Activated CD8-positive, alpha-beta T cell treated with anti-CD3 and anti-CD28 coated beads for 36 hours (primary cell): Measurements from ENCODE around the gene TNFRSF25. TPM values are rescaled to one million over a fixed set of nuclear protein-coding genes. Genes with fewer than 3 reads are reported as not detected.
"Not testable (repeated sequence)": the region's sequence is repeated elsewhere in the genome, so short reads cannot be mapped to it uniquely, and the experiment has no call there.

Source experiments
- ATAC-seq: fragments of 200-7000 bp; cut with Tn5 transposase; one replicate; pipeline ENCODE4 v1.10.0; 2021; ENCODE audit warnings: mild to moderate bottlenecking, moderate library complexity
- CTCF ChIA-PET: fragments of 350-600 bp; sonication (Branson Sonifier 250); formaldehyde crosslinking; loops from one replicate; lab custom pipeline; 2021; ENCODE audit warnings: antibody characterized with exemption; lab: Charles Lee
- POLR2A ChIA-PET: fragments of 350-600 bp; sonication (Branson Sonifier 250); formaldehyde crosslinking; loops from one replicate; lab custom pipeline; 2021; ENCODE audit warnings: antibody characterized with exemption; lab: Charles Lee
- DNase-seq: peaks from one replicate; pipeline ENCODE4 v3.0.0-alpha.2; 2020
- H3K27ac Mint-ChIP-seq: one replicate; pipeline ENCODE4 v1.8.0; 2021; ENCODE audit warnings: mild to moderate bottlenecking, mixed read lengths
- H3K27me3 Mint-ChIP-seq: one replicate; pipeline ENCODE4 v1.8.0; 2021; ENCODE audit warnings: mixed read lengths
- H3K36me3 Mint-ChIP-seq: one replicate; pipeline ENCODE4 v1.8.0; 2021; ENCODE audit warnings: low read depth, mixed read lengths
- H3K4me1 Mint-ChIP-seq: one replicate; pipeline ENCODE4 v1.8.0; 2021; ENCODE audit warnings: low read depth, mixed read lengths
- H3K4me3 Mint-ChIP-seq: one replicate; pipeline ENCODE4 v1.8.0; 2021; ENCODE audit warnings: mild to moderate bottlenecking, moderate library complexity, mixed read lengths
- H3K9me3 Mint-ChIP-seq: one replicate; pipeline ENCODE4 v1.8.0; 2021; ENCODE audit warnings: mixed read lengths
- intact Hi-C: fragments of 100-400 bp; cut with micrococcal nuclease; formaldehyde crosslinking; loops from one replicate; pipeline ENCODE4 v1.10.0; 2022
- total RNA-seq, 2 experiments: library from RNA; stranded (reverse); gene quantifications; one replicate each; pipeline ENCODE4 v1.2.3, GENCODE V29; 2021
- TF ChIP-seq, protein P1 (sequence below): fragments of 200-600 bp; IDR thresholded peaks from one replicate; pipeline ENCODE4 v1.8.0; 2022; ENCODE audit warnings: antibody characterized with exemption, mild to moderate bottlenecking

TNFRSF25 gene
- total RNA-seq, 2 experiments from 2014 or later: 55.8 to 57.8 TPM

DNA sequence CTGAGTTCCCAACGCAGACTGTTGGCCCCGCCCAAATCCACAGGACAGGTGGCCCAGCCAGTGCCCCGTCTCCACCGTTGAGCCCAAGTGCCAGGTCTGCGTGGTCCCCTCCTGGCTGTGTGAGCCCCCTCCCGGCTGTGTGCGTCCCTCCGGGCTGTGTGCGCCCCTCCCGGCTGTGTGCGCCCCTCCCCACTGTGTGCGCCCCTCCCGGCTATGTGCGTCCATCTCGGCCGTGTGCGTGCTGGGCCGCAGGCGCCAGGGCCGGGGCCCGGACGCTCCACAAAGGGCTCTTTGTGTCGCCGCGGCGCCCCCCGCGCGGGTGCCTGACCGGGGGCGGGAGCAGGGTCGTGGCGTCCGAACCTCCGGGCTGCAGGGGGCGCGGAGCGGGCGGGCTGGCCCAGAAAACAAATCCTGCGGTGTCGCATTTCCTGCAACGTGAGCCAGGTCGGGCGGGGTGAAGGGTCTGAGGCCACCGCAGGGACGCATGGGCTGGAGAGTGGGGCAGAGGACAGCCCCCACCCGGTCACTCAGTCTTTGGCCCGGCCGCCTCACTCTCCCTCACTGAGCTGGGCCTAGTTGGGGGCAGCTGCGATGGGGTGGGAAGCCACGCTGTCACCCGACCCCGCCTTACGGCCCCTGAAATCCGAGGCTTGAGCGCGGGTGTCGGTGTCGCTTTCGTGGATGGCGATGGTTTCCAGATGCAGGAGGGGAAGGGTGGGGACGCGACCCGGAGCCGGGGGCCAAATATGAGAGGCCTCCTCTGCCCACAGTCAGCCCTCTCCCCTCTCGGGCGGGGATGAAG is 18.8 kb downstream of the TNFRSF25 start:
- POLR2A ChIA-PET: interaction anchor here (0.6 kb wide), 1 partner anchor 19 kb away, joined by 3 read pairs; no protein-coding TSS in a partner anchor
- TF ChIP-seq, protein P1, sequence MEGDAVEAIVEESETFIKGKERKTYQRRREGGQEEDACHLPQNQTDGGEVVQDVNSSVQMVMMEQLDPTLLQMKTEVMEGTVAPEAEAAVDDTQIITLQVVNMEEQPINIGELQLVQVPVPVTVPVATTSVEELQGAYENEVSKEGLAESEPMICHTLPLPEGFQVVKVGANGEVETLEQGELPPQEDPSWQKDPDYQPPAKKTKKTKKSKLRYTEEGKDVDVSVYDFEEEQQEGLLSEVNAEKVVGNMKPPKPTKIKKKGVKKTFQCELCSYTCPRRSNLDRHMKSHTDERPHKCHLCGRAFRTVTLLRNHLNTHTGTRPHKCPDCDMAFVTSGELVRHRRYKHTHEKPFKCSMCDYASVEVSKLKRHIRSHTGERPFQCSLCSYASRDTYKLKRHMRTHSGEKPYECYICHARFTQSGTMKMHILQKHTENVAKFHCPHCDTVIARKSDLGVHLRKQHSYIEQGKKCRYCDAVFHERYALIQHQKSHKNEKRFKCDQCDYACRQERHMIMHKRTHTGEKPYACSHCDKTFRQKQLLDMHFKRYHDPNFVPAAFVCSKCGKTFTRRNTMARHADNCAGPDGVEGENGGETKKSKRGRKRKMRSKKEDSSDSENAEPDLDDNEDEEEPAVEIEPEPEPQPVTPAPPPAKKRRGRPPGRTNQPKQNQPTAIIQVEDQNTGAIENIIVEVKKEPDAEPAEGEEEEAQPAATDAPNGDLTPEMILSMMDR: no peak
- CTCF ChIA-PET: interaction anchor here (1.1 to 5.6 kb wide), 6 partner anchors 9 to 42 kb away, joined by 3 to 33 read pairs (median 12); no protein-coding TSS in a partner anchor

DNA sequence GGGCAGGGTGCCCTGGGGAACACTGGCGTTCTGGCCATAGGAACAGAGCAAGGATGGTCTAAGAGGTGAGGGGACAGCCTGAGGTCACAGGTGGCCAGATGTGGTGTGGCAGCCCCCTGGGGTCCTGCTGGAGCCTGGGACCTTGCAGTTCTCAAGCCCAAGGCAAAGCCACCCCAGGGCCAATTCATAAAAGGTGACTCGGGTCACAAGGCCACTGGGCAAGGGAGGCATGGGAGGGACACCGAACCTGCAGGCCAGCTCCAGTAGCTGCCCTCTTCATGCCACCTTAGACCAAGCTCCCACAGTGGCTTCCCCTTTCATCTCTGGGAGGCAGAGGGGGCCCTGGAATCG is 19.3 kb downstream of the TNFRSF25 start:
- ATAC-seq: no peak
- no peak for DNase-seq
- TF ChIP-seq, protein P1: no peak
- intact Hi-C loops: no loop called here
- peaks cover 21% of the 10 kb centered on the region for H3K4me1 Mint-ChIP-seq
- ChIA-PET POLR2A (interaction anchor here (0.6 kb wide), 1 partner anchor 20 kb away, joined by 3 read pairs; no protein-coding TSS in a partner anchor), CTCF (interaction anchor here (1.2 to 1.6 kb wide), 2 partner anchors 8 to 42 kb away, joined by 3 to 8 read pairs; no protein-coding TSS in a partner anchor)
- H3K9me3 Mint-ChIP-seq: no peaks in the 10 kb centered on the region
- no peak overlapping the region for H3K27ac Mint-ChIP-seq
- H3K27me3 Mint-ChIP-seq: peaks cover 48% of the 10 kb centered on the region
- H3K4me3 Mint-ChIP-seq: no peak overlapping the region
- H3K36me3 Mint-ChIP-seq: no peaks in the 10 kb centered on the region

More for the DNA sequence above, 18.8 kb downstream of the TNFRSF25 start:
- intact Hi-C loops: no loop called here
- no peaks in the 10 kb centered on the region for H3K36me3 Mint-ChIP-seq
- DNase-seq: no peak
- peaks cover 48% of the 10 kb centered on the region for H3K27me3 Mint-ChIP-seq
- peaks cover 21% of the 10 kb centered on the region for H3K4me1 Mint-ChIP-seq
- no peak overlapping the region for H3K4me3 Mint-ChIP-seq
- no peak for ATAC-seq
- no peak overlapping the region for H3K27ac Mint-ChIP-seq
- H3K9me3 Mint-ChIP-seq: no peaks in the 10 kb centered on the region

DNA sequence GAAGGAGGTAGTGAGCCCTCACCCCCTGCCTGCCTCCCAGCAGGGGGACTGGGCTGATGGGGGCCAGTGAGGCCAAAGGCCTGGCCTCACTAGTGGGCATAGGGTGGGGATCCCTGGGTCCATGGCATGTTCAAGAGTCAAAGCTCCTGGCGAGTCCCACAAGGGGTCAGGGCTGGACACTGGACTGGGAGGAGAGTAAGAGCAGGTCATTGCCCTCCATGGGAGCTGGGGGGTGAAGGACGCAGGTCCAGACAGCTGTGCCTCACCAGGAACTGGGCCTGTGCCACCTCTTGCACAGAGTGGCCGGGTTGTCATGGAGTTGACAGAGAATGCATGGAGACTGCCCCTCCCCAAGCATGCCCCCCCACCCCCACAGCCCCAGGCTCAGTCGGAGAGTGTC is 20.0 kb downstream of the TNFRSF25 start:
- H3K9me3 Mint-ChIP-seq, H3K27ac Mint-ChIP-seq, H3K4me3 Mint-ChIP-seq, intact Hi-C loops, DNase-seq, POLR2A ChIA-PET, H3K36me3 Mint-ChIP-seq, ATAC-seq: not testable (repeated sequence)
- CTCF ChIA-PET: interaction anchor here (0.7 to 1.6 kb wide), 3 partner anchors 8 to 45 kb away, joined by 3 to 8 read pairs (median 4); no protein-coding TSS in a partner anchor
- H3K27me3 Mint-ChIP-seq: peaks cover 52% of the 10 kb centered on the region
- peaks cover 22% of the 10 kb centered on the region for H3K4me1 Mint-ChIP-seq

DNA sequence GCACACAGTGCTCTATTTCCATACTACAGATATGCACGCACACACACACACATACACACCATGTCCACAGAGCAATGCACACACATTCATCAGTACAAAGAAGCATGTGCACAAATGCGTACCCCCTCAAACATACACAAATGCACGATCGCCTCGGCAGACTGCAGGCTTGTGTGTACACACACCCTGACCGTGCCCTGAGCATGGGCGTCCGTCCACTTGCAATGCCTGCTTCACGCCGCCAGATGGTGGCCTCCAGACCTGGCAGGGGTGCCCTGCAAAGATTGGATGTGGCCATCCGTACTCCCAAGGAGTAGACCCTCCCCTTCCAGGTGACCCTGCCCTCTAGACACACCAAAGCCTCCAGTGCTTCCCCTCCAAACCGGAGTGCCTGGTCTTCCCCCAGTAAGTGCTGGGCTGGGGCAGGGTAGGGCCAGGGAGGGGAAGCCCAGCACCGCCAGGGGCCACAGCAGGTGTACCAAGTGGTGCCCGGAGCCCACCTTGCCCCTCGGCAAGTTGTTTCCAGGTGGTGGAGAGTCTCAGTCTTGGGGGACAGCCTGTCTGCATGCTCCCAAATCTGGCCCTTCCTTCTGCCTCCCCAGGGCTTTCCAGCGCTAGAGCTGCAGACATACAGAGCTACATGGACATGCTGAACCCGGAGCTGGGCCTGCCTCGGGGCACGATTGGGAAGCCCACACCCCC is 20.8 kb downstream of the TNFRSF25 start:
- ATAC-seq (peak; percentile 37), DNase-seq (peak; percentile 56)
- H3K27ac Mint-ChIP-seq: no peak overlapping the region

DNA sequence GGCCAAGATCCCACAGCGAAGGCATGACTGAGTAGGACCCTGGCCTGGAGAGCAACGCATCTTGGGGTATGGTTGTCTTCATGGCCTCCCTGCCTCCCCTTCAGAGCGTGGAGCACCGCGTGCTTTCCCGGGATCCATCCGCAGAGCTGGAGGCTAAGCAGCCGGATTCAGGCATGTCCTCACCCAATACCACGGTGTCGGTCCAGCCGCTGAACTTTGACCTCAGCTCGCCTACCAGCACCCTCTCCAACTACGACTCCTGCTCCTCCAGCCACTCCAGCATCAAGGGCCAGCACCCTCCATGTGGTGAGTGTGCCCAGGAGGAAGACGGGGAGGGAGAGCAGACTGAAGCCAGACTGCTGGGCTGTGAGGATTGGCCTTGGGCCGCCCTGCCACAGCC is 21.6 kb downstream of the TNFRSF25 start:
- H3K27me3 Mint-ChIP-seq: peaks cover 42% of the 10 kb centered on the region
- peaks cover 18% of the 10 kb centered on the region for H3K4me1 Mint-ChIP-seq
- ATAC-seq (no peak), DNase-seq (no peak)
- H3K9me3 Mint-ChIP-seq: no peaks in the 10 kb centered on the region
- ChIA-PET POLR2A (no interaction called here), CTCF (interaction anchor here (1.1 kb wide), 2 partner anchors 10 to 21 kb away, joined by 4 read pairs; no protein-coding TSS in a partner anchor)
- H3K4me3 Mint-ChIP-seq: no peak overlapping the region
- intact Hi-C loops: no loop called here
- TF ChIP-seq, protein P1: no peak
- H3K36me3 Mint-ChIP-seq: no peaks in the 10 kb centered on the region
- no peak overlapping the region for H3K27ac Mint-ChIP-seq

More for the DNA sequence above, 20.8 kb downstream of the TNFRSF25 start:
- Mint-ChIP-seq H3K36me3 (no peaks in the 10 kb centered on the region), H3K27me3 (peaks cover 46% of the 10 kb centered on the region), H3K9me3 (no peaks in the 10 kb centered on the region), H3K4me3 (no peak overlapping the region), H3K4me1 (peaks cover 23% of the 10 kb centered on the region)
- ChIA-PET POLR2A (no interaction called here), CTCF (interaction anchor here (0.7 to 1.6 kb wide), 4 partner anchors 9 to 45 kb away, joined by 3 to 8 read pairs (median 4); no protein-coding TSS in a partner anchor)
- intact Hi-C loops: no loop called here
- TF ChIP-seq, protein P1: peak; percentile 65
